DND-41 (cell line): ENCODE data around the gene COL19A1.

Source experiments
- ATAC-seq: fragments of 200-7000 bp; cut with Tn5 transposase; 3 replicates; pipeline ENCODE4 v1.9.1; 2021; ENCODE audit warnings: low read depth; ENCODE audit not compliant: insufficient read depth
- DNase-seq: peaks from one replicate; pipeline ENCODE4 v3.0.0-alpha.2; 2020
- H2AFZ ChIP-seq: 2 replicates; pipeline ENCODE4 v1.6.0; 2012; ENCODE audit warnings: low read depth, low read length
- H3K27ac ChIP-seq: 2 replicates; pipeline ENCODE4 v1.5.1; 2012; ENCODE audit warnings: low read length, inconsistent platforms
- H3K27me3 ChIP-seq: fragments of 200-600 bp; sonication (generic); 2 replicates; pipeline ENCODE4 v1.6.0; 2012; ENCODE audit warnings: low read length, mild to moderate bottlenecking, inconsistent platforms; ENCODE audit not compliant: insufficient read depth, poor library complexity
- H3K36me3 ChIP-seq: 2 replicates; pipeline ENCODE4 v1.5.1; 2012; ENCODE audit warnings: low read length, inconsistent platforms; ENCODE audit not compliant: insufficient read depth
- H3K4me1 ChIP-seq: 2 replicates; pipeline ENCODE4 v1.5.1; 2012; ENCODE audit warnings: mild to moderate bottlenecking, low read length; ENCODE audit not compliant: insufficient read depth
- H3K4me2 ChIP-seq: 2 replicates; pipeline ENCODE4 v1.6.0; 2012; ENCODE audit warnings: mild to moderate bottlenecking, moderate library complexity, low read length, inconsistent platforms; ENCODE audit not compliant: insufficient read depth
- H3K4me3 ChIP-seq, 2 experiments: fragments of 200-600 bp in 1 of 2; shearing (Covaris generic) in 1 of 2; 2 replicates each; pipeline ENCODE4 v1.5.1; 2012 to 2016; ENCODE audit warnings: inconsistent platforms in 2 of 2, low read length in 2 of 2, mild to moderate bottlenecking in 2 of 2, low read depth in 1 of 2, moderate library complexity in 1 of 2
- H3K79me2 ChIP-seq: 2 replicates; pipeline ENCODE4 v1.6.0; 2012; ENCODE audit warnings: low read length, inconsistent platforms; ENCODE audit not compliant: insufficient read depth
- H3K9ac ChIP-seq: 2 replicates; pipeline ENCODE4 v1.6.0; 2012; ENCODE audit warnings: low read depth, mild to moderate bottlenecking, inconsistent platforms, low read length, moderate library complexity
- H3K9me3 ChIP-seq: 2 replicates; pipeline ENCODE4 v1.5.1; 2012; ENCODE audit warnings: low read length, moderate library complexity, mild to moderate bottlenecking, inconsistent platforms; ENCODE audit not compliant: insufficient read depth, severe bottlenecking
- H4K20me1 ChIP-seq: 2 replicates; pipeline ENCODE4 v1.6.0; 2012; ENCODE audit warnings: low read length; ENCODE audit not compliant: insufficient read depth
- EZH2 ChIP-seq: IDR thresholded peaks from 3 replicates; pipeline ENCODE4 v1.6.1; 2012; ENCODE audit warnings: borderline replicate concordance, low read depth, mild to moderate bottlenecking, moderate library complexity, low read length, inconsistent platforms; ENCODE audit not compliant: severe bottlenecking
- TF ChIP-seq, protein P1 (sequence below): IDR thresholded peaks from 2 replicates; pipeline ENCODE4 v1.5.1; 2012; ENCODE audit warnings: borderline replicate concordance, low read length, moderate library complexity, mild to moderate bottlenecking; ENCODE audit not compliant: poor library complexity, severe bottlenecking; ENCODE audit errors: extremely low read depth

COL19A1 gene

DNA sequence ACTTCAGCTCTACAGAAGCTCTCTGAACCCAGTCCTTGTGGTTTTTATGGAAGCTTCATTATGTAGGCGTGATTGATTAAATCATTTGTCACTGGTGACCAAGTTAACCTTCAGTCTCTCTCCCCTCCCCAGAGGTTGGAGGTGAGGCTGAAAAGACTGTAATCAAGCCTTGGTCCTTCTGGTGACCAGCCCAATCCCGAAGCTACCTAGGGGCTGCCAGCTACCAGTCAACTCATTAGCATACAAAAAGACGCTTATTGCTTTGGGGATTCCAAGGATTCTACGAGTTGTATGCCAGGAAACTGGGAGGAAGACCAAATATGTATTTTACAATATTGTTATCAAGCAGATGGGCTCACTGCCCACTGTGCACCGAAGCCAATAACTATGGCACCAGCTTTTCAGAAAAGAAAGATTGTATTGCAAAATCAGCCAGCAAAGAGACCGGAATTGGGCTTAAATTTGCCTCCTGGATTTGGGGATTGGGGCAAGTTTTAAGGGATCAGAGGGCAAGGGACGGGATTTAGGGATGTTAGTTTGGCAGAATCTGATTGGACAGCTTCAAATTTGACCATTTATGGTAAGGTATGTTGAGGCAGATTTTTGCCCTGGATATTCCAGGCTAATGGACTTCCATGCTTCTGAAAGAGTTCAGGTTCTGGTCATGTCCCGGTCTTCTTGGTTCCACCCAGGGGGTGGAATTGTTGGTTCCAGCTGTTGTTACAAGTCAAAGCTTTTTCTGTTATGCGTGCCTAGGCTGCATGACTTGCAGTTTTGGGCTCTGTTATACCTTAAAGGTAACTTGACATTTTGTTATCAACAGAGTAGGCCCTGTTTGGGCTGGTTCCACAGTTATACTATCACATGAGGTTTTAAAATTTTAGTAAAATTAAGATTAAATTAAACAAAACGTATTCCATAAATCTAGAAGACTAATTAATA, 269.1 kb downstream of the COL19A1 start:
- no peaks in the 10 kb centered on the region for H3K36me3 ChIP-seq
- H3K4me3 ChIP-seq = no peak overlapping the region
- no peak overlapping the region for H2AFZ ChIP-seq
- TF ChIP-seq, protein P1, sequence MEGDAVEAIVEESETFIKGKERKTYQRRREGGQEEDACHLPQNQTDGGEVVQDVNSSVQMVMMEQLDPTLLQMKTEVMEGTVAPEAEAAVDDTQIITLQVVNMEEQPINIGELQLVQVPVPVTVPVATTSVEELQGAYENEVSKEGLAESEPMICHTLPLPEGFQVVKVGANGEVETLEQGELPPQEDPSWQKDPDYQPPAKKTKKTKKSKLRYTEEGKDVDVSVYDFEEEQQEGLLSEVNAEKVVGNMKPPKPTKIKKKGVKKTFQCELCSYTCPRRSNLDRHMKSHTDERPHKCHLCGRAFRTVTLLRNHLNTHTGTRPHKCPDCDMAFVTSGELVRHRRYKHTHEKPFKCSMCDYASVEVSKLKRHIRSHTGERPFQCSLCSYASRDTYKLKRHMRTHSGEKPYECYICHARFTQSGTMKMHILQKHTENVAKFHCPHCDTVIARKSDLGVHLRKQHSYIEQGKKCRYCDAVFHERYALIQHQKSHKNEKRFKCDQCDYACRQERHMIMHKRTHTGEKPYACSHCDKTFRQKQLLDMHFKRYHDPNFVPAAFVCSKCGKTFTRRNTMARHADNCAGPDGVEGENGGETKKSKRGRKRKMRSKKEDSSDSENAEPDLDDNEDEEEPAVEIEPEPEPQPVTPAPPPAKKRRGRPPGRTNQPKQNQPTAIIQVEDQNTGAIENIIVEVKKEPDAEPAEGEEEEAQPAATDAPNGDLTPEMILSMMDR = no peak
- no peak for TF ChIP-seq EZH2
- H3K9ac ChIP-seq = no peak overlapping the region
- DNase-seq (no peak), ATAC-seq (no peak)
- H3K4me2 ChIP-seq = no peak overlapping the region
- no peak overlapping the region for H3K27ac ChIP-seq
- H4K20me1 ChIP-seq = no peaks in the 10 kb centered on the region
- H3K27me3 ChIP-seq = no peaks in the 10 kb centered on the region
- no peaks in the 10 kb centered on the region for H3K9me3 ChIP-seq
- H3K4me1 ChIP-seq = no peaks in the 10 kb centered on the region; the same call in 1 of the 2 replicates
- no peaks in the 10 kb centered on the region for H3K79me2 ChIP-seq

DNA sequence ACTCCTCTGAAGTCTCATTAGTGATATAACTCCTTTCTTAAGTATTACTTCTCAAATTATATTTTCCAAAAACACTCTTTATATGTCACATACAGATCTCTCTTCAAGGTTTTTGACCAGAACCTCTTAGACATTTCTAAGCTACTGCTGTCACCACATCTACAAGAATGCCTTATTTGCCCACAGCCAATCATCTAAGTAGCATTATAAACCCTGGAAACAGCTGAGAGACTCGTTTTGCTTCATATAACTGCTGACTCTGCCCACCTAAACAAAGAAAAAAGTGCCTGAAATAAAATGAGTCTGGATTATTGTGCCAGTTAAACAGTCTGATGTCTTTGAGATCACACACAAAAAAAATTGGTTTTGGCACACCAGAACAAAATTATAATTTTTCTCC, 270.6 kb downstream of the COL19A1 start:
- DNase-seq (no peak), ATAC-seq (no peak)
- H2AFZ ChIP-seq = no peak overlapping the region
- no peak overlapping the region for H3K27ac ChIP-seq
- TF ChIP-seq EZH2 = no peak
- TF ChIP-seq, protein P1 = no peak
- H3K4me2 ChIP-seq = no peak overlapping the region
- no peak overlapping the region for H3K9ac ChIP-seq
- H3K36me3 ChIP-seq = no peaks in the 10 kb centered on the region
- H4K20me1 ChIP-seq = no peaks in the 10 kb centered on the region
- H3K4me1 ChIP-seq = no peaks in the 10 kb centered on the region; the same call in 1 of the 2 replicates
- no peak overlapping the region for H3K4me3 ChIP-seq
- H3K27me3 ChIP-seq = no peaks in the 10 kb centered on the region
- no peaks in the 10 kb centered on the region for H3K9me3 ChIP-seq
- H3K79me2 ChIP-seq = no peaks in the 10 kb centered on the region

DNA sequence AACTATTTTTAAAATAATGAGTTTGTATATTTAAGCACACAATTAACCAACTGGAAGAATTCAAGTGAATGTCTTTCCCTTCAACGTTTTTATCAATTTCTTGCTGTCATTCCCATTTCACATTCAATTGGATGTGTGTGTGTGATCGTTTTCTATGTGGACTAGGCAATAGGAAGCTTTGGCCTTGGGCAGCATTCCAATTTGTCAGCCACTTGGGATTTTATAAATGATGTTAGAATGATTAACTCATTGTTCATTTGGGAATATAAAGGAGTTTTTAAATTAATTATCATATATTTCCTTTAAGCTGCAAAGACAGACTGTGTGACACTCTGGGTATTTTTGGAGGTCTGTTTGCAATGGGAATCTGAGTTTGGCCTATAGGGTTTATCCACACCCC, 274.1 kb downstream of the COL19A1 start:
- H3K9ac ChIP-seq = no peak overlapping the region
- TF ChIP-seq, protein P1 = no peak
- no peak for TF ChIP-seq EZH2
- no peaks in the 10 kb centered on the region for H3K27me3 ChIP-seq
- DNase-seq (no peak), ATAC-seq (no peak)
- H3K4me1 ChIP-seq = no peaks in the 10 kb centered on the region
- no peaks in the 10 kb centered on the region for H3K36me3 ChIP-seq
- no peak overlapping the region for H3K27ac ChIP-seq
- H3K4me2 ChIP-seq = no peak overlapping the region
- no peaks in the 10 kb centered on the region for H3K79me2 ChIP-seq
- H4K20me1 ChIP-seq = no peaks in the 10 kb centered on the region
- H3K4me3 ChIP-seq = no peak overlapping the region
- no peaks in the 10 kb centered on the region for H3K9me3 ChIP-seq
- H2AFZ ChIP-seq = no peak overlapping the region
